Ovary (tissue), 3 donors: ENCODE results near the gene PPP1R9A.

ENCODE experiments used
- CTCF ChIP-seq, 3 donors: fragments of 450-650 bp in 2 of 3; fragments of 200-600 bp in 1 of 3; IDR thresholded peaks; one replicate each; pipeline versions ENCODE4 v1.5.1 to v1.8.0; 2016 to 2022; ENCODE audit warnings: antibody characterized with exemption in 3 of 3, mild to moderate bottlenecking in 1 of 3
- EP300 ChIP-seq: sonication (generic); formaldehyde crosslinking; IDR thresholded peaks from one replicate; pipeline ENCODE4 v1.6.1; 2017; ENCODE audit warnings: antibody characterized with exemption
- POLR2A ChIP-seq: fragments of 450-650 bp; IDR thresholded peaks from one replicate; pipeline ENCODE4 v1.6.1; 2017; ENCODE audit warnings: antibody characterized with exemption, mild to moderate bottlenecking, moderate library complexity
- donor health status: DM: no; HTN: no; CAD: no.

- TF ChIP-seq CTCF (IDR thresholded peaks at IDR 0.05): no peak
- TF ChIP-seq EP300: no peak
- no peak for TF ChIP-seq POLR2A
Measured at GRCh38 chr7:95263785-95264362, 356.5 kb downstream of the PPP1R9A start.
